Stomach smooth muscle (tissue), 2 donors: ENCODE measurements around the gene TOPORS.
"Not testable (repeated sequence)": the region's sequence is repeated elsewhere in the genome, so short reads cannot be mapped to it uniquely, and the experiment has no call there.

Experiments
- H3K27ac ChIP-seq: one replicate; pipeline ENCODE4 v1.7.0; 2013; ENCODE audit warnings: mild to moderate bottlenecking, low read length, inconsistent platforms
- H3K27me3 ChIP-seq, 2 donors: one replicate each; pipeline ENCODE4 v1.7.0; 2013; ENCODE audit warnings: low read length in 2 of 2; ENCODE audit not compliant: insufficient read depth in 2 of 2, control insufficient read depth in 1 of 2
- H3K36me3 ChIP-seq, 2 donors: one replicate each; pipeline ENCODE4 v1.7.0; 2013; ENCODE audit warnings: low read length in 2 of 2; ENCODE audit not compliant: control insufficient read depth in 2 of 2, insufficient read depth in 2 of 2
- H3K4me1 ChIP-seq: one replicate; pipeline ENCODE4 v1.7.0; 2013; ENCODE audit warnings: low read length; ENCODE audit not compliant: control insufficient read depth, insufficient read depth
- H3K4me3 ChIP-seq, 2 donors: one replicate each; pipeline ENCODE4 v1.7.0; 2013; ENCODE audit warnings: low read length in 2 of 2
- H3K9ac ChIP-seq, 2 donors: one replicate each; pipeline ENCODE4 v1.7.0; 2013; ENCODE audit warnings: low read length in 2 of 2, mild to moderate bottlenecking in 1 of 2
- H3K9me3 ChIP-seq, 2 donors: one replicate each; pipeline ENCODE4 v1.7.0; 2013; ENCODE audit warnings: low read length in 2 of 2; ENCODE audit not compliant: control insufficient read depth in 2 of 2
- donor health status: healthy.
- donor health status: Pancreatic carcinoma.

Gene TOPORS

GRCh38 chr9:32533816-32534215 is 18.6 kb downstream of the TOPORS start:
- Histone ChIP-seq H3K27me3 (no peaks in the 10 kb centered on the region), H3K4me3 (no peak overlapping the region), H3K27ac (no peak overlapping the region), H3K4me1 (no peaks in the 10 kb centered on the region), H3K36me3 (peaks cover 3% of the 10 kb centered on the region in 2 donors), H3K9me3 (no peaks in the 10 kb centered on the region), H3K9ac (no peak overlapping the region)

- H3K9me3 ChIP-seq: no peaks in the 10 kb centered on the region
- no peak overlapping the region for H3K9ac ChIP-seq
- H3K4me3 ChIP-seq: no peak overlapping the region
- H3K27ac ChIP-seq: no peak overlapping the region
- peaks cover 3% of the 10 kb centered on the region in 2 donors for H3K36me3 ChIP-seq
- no peaks in the 10 kb centered on the region for H3K27me3 ChIP-seq
- H3K4me1 ChIP-seq: no peaks in the 10 kb centered on the region
Measured at GRCh38 chr9:32533336-32533735, 19.1 kb downstream of the TOPORS start.

- H3K27me3 ChIP-seq: no peaks in the 10 kb centered on the region
- H3K36me3 ChIP-seq: no peaks in the 10 kb centered on the region
- H3K9ac ChIP-seq: peak overlapping the region; percentile 84 to 87
- H3K9me3 ChIP-seq: no peaks in the 10 kb centered on the region
- peak overlapping the region; percentile 93 to 98 for H3K4me3 ChIP-seq
- peaks cover 4% of the 10 kb centered on the region for H3K4me1 ChIP-seq
- peak overlapping the region; percentile 76 for H3K27ac ChIP-seq
Measured at GRCh38 chr9:32526707-32527048, 25.7 kb downstream of the TOPORS start.

- Histone ChIP-seq H3K4me1 (peaks cover 4% of the 10 kb centered on the region), H3K9ac (peak within 1 kb of the TSS; percentile 87), H3K27ac (peak within 1 kb of the TSS; percentile 76), H3K9me3 (no peaks in the 10 kb centered on the region), H3K4me3 (peak within 1 kb of the TSS; percentile 93 to 98), H3K36me3 (no peaks in the 10 kb centered on the region), H3K27me3 (no peaks in the 10 kb centered on the region)
Measured at GRCh38 chr9:32526041-32526706, 26.2 kb downstream of the TOPORS start, which contains the start of gene RIGI. Gene RIGI (minus strand): TSS chr9:32526196. CDS start chr9:32526166, 30 bp downstream.

GRCh38 chr9:32525709-32526030 is 26.7 kb downstream of the TOPORS start:
- peaks cover 4% of the 10 kb centered on the region for H3K4me1 ChIP-seq
- no peaks in the 10 kb centered on the region for H3K36me3 ChIP-seq
- peak overlapping the region; percentile 76 for H3K27ac ChIP-seq
- no peaks in the 10 kb centered on the region for H3K9me3 ChIP-seq
- no peaks in the 10 kb centered on the region for H3K27me3 ChIP-seq
- H3K9ac ChIP-seq: peak overlapping the region; percentile 87
- H3K4me3 ChIP-seq: peak overlapping the region; percentile 93 to 98

GRCh38 chr9:32524892-32525708 is 27.3 kb downstream of the TOPORS start:
- Histone ChIP-seq H3K9me3 (no peaks in the 10 kb centered on the region), H3K27me3 (no peaks in the 10 kb centered on the region), H3K36me3 (no peaks in the 10 kb centered on the region), H3K4me3 (peak overlapping the region; percentile 93 to 98), H3K4me1 (peaks cover 4% of the 10 kb centered on the region), H3K27ac (peak overlapping the region; percentile 76), H3K9ac (peak overlapping the region; percentile 87)

GRCh38 chr9:32524558-32524891 is 27.9 kb downstream of the TOPORS start:
- not testable (repeated sequence) for H3K9me3 ChIP-seq, H3K36me3 ChIP-seq, H3K27me3 ChIP-seq, H3K4me1 ChIP-seq, H3K27ac ChIP-seq, H3K9ac ChIP-seq
- H3K4me3 ChIP-seq: peak overlapping the region; percentile 93 to 98

GRCh38 chr9:32523910-32524309 is 28.5 kb downstream of the TOPORS start:
- peaks cover 4% of the 10 kb centered on the region for H3K4me1 ChIP-seq
- H3K4me3 ChIP-seq: no peak overlapping the region
- H3K9ac ChIP-seq: no peak overlapping the region
- no peaks in the 10 kb centered on the region for H3K27me3 ChIP-seq
- no peaks in the 10 kb centered on the region for H3K36me3 ChIP-seq
- no peaks in the 10 kb centered on the region for H3K9me3 ChIP-seq
- H3K27ac ChIP-seq: no peak overlapping the region

- Histone ChIP-seq H3K9me3 (no peaks in the 10 kb centered on the region), H3K27me3 (no peaks in the 10 kb centered on the region), H3K4me3 (no peak overlapping the region), H3K27ac (no peak overlapping the region), H3K36me3 (no peaks in the 10 kb centered on the region), H3K4me1 (no peaks in the 10 kb centered on the region), H3K9ac (no peak overlapping the region)
Measured at GRCh38 chr9:32518276-32518675, 34.1 kb downstream of the TOPORS start.

- no peak overlapping the region for H3K9ac ChIP-seq
- no peak overlapping the region for H3K27ac ChIP-seq
- no peaks in the 10 kb centered on the region for H3K27me3 ChIP-seq
- H3K4me1 ChIP-seq: no peaks in the 10 kb centered on the region
- no peaks in the 10 kb centered on the region for H3K9me3 ChIP-seq
- H3K4me3 ChIP-seq: no peak overlapping the region
- H3K36me3 ChIP-seq: no peaks in the 10 kb centered on the region
Measured at GRCh38 chr9:32516241-32516640, 36.1 kb downstream of the TOPORS start.

- H3K36me3 ChIP-seq: no peaks in the 10 kb centered on the region
- H3K4me1 ChIP-seq: no peaks in the 10 kb centered on the region
- no peak overlapping the region for H3K4me3 ChIP-seq
- H3K27ac ChIP-seq: no peak overlapping the region
- H3K27me3 ChIP-seq: no peaks in the 10 kb centered on the region
- H3K9me3 ChIP-seq: no peaks in the 10 kb centered on the region
- no peak overlapping the region for H3K9ac ChIP-seq
Measured at GRCh38 chr9:32508728-32509127, 43.7 kb downstream of the TOPORS start.
